HG03439 (cell line): ENCODE results near the gene LOX.

ENCODE experiments used
- ATAC-seq: cut with Tn5 transposase; IDR thresholded peaks from one replicate; pipeline ENCODE4 v1.9.1; 2021; ENCODE audit warnings: mild to moderate bottlenecking, moderate library complexity; ENCODE audit not compliant: unreplicated experiment

Gene LOX

GRCh38 chr5:122056913-122057312 is 21.1 kb downstream of the LOX start:
- no peak for ATAC-seq

- ATAC-seq: no peak
Measured at GRCh38 chr5:122054266-122054665, 23.8 kb downstream of the LOX start.

GRCh38 chr5:122053181-122054109 is 24.6 kb downstream of the LOX start:
- no peak for ATAC-seq

GRCh38 chr5:122051569-122051968 is 26.5 kb downstream of the LOX start:
- no peak for ATAC-seq

GRCh38 chr5:122050959-122051358 is 27.1 kb downstream of the LOX start:
- no peak for ATAC-seq

GRCh38 chr5:122040636-122041302 is 37.3 kb downstream of the LOX start:
- no peak for ATAC-seq

- ATAC-seq: no peak
Measured at GRCh38 chr5:122036326-122036725, 41.7 kb downstream of the LOX start.

GRCh38 chr5:122035913-122036312 is 42.1 kb downstream of the LOX start:
- ATAC-seq: no peak

- ATAC-seq: no peak
Measured at GRCh38 chr5:122031836-122032235, 46.2 kb downstream of the LOX start.

- no peak for ATAC-seq
Measured at GRCh38 chr5:122030251-122030650, 47.8 kb downstream of the LOX start.

GRCh38 chr5:122029818-122030217 is 48.2 kb downstream of the LOX start:
- ATAC-seq: no peak

GRCh38 chr5:122022966-122023365 is 55.1 kb downstream of the LOX start:
- ATAC-seq: no peak

- ATAC-seq: no peak
Measured at GRCh38 chr5:122019919-122020590, 58.0 kb downstream of the LOX start.

GRCh38 chr5:122015471-122015870 is 62.6 kb downstream of the LOX start:
- no peak for ATAC-seq

- ATAC-seq: no peak
Measured at GRCh38 chr5:122014236-122014935, 63.7 kb downstream of the LOX start.
